NOMO-1 treated with dmso at 0.1 percent for 144 hours (cell line): Measurements from ENCODE around the gene LRRK1.

Experiments
- DNase-seq: peaks from one replicate; lab custom pipeline; 2025; ENCODE audit not compliant: unreplicated experiment; lab: John Stamatoyannopoulos, UW

Gene LRRK1

DNA sequence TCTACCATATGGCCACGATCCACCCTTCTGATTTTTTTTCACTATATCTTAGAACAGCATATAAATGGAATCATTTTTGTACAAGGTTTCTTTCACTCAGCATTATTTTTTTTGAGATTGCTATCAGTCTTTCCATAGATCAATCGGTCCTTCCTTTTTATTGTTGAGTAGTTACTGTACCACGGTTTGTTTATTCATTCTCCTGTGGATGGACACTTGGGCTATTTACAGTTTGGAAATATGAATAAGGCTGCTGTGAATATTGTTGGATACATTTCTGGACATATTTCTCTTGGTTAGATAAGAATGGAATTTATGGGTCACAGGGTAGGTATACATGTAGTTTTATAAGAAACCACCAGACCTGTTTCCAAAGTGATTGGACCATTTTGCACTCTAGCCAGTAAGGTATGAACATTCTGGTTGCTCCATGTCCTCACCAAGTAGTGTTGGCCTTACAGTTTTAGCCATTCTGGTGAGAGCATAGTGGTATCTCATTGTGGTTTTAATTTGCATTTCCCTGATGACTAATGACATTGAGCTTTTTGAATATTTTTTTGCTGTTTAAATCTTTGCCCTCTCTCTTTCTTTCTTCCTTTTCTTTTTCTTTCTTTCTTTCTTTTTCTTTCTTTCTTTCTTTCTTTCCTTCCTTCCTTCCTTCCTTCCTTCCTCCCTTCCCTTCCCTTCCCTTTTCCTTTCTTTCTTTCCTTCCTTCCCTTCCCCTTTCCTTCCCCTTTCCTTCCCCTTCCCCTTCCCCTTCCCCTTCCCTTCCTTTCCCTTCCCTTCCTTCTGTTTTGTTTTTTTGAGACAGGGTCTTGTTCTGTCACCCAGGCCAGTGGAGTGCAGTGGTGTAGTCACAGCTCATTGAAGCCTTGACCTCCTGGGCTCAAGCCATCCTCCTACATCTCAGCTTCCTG is 49.2 kb downstream of the LRRK1 start:
- DNase-seq, result no peak

- no peak for DNase-seq
Observed at GRCh38 chr15:100972975-100973350, 53.8 kb downstream of the LRRK1 start.

DNA sequence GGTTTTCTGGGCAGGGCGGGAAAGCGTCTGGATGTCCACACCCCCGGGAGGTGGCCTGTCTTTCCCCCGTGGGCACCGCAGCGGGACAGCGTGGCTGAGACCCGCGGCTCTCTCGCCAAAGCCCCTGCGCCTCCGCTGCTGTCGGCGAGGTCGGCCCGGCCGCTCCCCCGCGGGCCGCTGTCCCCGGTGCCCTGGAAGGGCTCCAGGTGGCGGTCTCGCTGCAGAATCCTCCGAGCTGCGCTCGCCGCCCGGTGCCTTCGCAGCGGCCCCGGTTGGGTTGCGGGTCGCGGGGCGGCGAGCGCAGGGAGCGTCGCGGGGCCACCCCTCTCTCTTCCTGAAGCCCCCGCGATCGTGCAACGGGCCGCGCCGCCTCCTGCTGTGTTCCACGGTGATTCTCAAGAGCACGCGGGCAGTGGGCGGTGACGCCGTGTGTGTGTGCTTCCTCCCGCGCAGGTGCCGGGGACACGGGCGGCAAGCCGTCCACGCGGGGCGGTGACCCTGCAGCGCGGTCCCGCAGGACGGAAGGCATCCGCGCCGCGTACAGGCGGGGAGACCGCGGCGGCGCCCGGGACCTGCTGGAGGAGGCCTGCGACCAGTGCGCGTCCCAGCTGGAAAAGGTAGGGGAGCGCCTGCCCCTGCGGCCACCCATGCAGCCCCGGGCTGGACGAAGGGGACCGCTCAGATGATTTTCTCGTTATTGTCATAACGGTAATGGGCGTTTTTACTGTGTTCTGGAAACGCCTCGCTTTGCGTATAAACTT is 54.4 kb downstream of the LRRK1 start:
- no peak for DNase-seq

DNA sequence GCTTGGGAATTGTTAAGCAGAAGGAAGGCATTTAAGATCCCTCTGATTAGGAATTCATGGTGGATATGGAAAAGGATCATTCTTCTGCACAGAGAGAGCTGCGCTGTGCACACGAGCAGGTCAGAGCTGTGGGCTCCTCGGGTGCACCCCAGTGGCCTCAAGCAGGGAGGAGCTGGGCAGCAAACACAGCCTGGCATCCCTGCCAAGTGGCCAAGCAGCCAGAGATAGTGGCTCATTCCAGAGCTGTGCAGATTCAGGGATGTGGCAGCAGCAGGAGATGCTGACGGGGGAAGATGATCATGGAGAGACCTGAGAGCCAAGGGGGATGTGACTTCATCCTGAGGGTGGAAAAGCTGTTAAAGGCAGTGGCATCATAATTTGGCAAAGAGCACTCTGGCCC is 55.9 kb downstream of the LRRK1 start:
- DNase-seq, result no peak

DNA sequence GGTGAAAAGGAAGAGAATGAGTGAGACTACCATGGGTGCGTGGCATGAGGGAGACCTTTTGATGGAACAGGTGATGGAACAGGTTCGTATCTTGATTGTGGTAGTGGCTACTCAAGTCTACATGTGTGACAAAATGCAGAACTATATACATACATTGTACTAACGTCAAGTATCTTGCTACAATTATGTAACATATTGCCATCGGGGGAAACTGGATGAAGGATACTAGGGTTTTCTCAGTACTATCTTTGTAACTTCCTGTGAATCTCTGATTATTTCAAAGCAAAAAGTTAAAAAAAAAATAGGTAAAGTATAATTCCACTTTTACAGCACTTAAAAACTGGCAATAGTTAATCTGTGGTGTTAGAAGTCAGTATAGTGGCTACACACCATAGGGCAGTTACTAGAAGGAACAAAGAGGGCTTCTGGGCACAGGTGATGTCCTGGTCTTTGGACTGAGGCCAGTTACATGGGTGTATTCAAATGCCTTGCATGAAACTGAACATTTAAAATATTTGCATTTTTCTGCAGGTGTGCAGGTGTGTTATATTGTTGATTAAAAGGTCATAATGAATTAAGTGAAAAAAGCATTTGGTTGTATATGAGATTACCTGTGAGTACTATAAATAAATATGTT is 61.4 kb downstream of the LRRK1 start:
- DNase-seq, result no peak

GRCh38 chr15:100981086-100981485 is 61.9 kb downstream of the LRRK1 start:
- DNase-seq, result no peak

DNA sequence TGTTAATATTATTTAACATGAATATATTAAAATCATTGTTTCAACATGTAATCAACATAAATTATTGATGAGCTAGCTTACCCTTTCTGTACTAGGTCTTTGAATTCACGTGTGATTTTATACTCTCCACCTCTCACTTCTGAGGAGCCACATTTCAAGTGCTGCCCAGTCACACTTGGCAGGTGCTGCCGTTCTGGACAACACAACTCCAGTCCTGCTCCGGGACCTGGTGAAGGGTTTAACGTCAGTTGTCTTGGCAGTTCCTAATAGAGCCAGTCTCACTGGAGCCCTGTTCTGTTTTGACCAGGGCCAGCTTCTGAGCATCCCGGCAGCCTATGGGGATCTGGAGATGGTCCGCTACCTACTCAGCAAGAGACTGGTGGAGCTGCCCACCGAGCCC is 64.1 kb downstream of the LRRK1 start:
- DNase-seq, result no peak

DNA sequence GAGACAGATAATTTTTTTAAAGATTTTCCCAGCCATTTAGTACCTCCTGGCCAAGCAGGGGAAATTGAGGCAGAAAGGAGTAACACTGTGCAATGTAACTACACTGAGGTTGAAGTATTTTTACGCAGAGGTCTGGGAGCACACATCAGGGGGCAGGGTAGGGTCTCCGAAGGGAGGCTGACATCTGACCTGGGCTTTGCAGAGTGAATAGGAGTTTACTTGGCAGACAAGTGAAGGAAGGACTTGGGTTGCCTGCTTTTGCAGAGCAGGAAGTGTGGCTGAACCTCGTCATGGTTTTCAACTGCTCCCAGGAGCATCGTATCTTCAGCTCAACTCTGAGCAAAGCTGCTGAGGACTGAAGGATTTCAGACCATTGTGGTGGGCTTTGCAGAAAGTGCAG is 66.2 kb downstream of the LRRK1 start:
- DNase-seq, result no peak

- DNase-seq, result no peak
Observed at GRCh38 chr15:100986158-100986896, 67.2 kb downstream of the LRRK1 start.

DNA sequence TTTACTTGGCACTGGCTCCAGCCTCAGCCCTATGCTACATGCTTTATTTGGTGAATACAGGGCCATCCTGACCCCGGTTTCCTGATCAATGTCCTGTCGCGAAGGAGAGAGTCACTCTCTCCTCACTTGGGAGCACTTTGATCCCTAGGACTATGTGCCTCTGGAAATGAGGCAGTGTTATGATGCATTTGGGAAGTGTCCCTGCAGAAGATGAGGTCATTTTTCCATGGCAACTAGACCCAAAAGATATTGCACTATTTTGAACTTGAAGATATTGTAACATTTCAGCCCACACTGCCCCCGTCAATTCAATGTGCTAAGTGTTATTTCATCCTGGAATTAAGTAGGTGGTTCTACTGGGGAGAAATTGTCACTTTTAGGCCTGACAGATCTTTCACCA is 68.0 kb downstream of the LRRK1 start:
- no peak for DNase-seq

DNA sequence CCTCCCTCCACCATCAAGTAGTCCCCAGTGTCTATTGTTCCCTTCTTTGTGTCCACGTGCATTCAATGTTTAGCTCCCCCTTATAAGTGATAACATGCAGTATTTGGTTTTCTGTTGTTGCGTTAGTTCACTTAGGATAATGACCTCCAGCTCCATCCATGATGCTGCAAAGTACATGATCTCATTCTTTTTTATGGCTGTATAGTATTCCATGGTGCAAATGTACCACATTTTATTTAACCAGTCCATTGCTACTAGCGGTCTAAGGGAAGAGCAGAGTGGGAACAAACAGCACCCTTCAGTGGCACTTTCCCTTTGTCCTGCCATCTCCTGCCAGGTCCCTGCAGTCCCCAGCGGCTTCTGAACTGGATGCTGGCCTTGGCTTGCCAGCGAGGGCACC is 69.1 kb downstream of the LRRK1 start:
- DNase-seq, result no peak

- DNase-seq, result no peak
Observed at GRCh38 chr15:100988857-100989256, 69.7 kb downstream of the LRRK1 start.

DNA sequence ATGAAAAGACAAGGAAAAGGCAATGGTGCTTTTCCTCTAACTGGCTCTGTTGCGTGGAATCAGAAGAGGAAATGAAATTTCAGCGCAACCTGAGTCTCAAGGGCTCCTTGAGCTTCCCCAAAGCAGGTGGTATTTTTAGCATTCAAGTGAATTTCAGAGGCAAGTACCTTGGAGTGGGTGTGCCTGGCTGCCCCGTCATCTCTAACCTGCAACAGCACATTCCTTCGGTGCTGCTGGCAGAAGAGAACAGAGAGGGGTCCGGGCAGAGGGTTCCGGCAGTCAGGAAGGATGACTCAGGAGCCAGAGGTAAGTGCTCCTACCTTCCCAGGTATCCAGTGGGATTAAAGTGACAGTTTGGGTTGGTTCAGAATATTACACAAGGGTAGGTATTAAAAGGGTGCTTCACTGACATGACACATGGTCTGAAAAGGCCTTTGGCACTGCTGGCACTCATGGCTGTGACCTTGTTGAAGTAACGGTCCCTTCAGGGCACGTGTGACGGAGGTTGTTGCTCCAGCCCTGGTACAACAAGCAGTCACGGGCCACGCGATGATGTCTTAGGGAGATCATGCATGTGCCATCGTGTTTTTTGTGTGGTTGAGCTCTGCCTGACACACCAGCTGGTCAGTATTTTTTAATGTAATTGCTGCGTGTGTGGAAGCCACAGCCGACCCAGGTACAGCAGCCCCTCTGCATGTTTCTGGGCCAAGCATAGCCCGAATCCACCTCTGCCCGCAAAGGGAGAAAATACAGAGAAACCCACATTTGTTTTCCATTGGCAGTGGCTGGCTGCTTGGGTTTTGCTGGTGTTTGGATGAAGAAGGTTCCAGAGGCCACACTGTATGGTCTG is 75.7 kb downstream of the LRRK1 start:
- no peak for DNase-seq

DNA sequence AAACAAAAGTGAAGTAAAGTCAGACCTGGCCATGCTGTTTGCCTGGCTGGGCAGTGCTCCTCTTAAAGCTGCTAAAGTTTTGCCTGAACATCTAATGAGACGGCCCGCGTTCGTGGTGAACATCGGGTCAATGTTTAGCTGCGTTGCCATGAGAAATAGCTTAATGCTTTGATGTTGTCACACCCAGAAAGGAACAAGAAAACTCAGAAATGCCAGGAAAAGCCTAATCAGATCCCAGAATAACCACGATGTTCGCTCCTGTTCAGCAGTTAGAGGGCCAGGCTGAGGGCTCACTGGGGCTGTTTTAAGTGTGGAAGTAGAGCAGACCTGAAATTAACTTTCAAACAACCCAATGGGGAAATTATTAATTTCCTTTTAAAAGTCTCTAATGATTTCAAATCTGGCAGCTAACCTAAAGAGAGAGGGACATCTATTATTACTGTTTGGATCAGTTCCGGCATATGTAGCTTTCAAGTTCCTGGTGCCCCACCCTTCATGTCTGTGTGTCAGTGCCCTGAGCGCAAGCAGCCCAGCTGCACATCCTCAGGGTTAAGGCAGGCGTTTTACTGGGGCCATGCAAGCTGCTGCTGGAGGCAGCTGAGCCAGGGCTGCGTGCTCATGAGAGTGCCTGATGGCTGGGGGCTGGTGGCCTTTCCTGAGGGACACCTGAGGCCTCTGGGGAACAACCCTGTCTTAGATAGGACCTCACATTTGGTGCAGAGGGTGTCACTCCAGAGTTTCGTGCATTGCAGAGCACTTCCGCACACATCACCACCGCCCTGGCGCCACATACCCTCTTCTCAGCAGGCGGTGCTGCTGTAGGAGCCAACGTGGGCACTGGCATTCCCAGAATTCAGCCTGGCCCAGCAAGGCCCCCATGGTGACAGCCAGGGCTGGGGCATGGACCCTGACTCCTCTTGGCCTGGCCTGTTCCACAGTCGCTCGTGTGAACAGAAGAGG is 76.6 kb downstream of the LRRK1 start:
- DNase-seq, result no peak

- no peak for DNase-seq
Observed at GRCh38 chr15:100997442-100997841, 78.3 kb downstream of the LRRK1 start.

DNA sequence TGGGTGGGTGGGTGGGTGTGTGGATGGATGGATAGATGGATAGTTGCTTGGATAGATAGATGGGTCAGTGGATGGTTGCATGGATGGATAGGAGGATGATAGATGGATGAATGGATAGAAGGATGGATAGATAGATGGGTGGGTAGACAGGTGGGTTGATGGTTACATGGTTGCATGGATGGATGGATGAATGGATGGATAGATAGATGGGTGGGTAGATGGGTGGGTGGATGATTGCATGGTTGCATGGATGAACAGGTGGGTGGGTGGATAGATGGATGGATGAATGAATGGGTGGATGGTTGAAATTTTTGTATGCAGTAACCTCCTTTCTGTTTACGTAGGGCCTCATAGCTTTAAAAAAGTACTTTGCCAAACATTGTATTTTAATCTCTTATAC is 79.5 kb downstream of the LRRK1 start:
- DNase-seq, result no peak

- DNase-seq, result no peak
Observed at GRCh38 chr15:100999369-100999768, 80.2 kb downstream of the LRRK1 start.

- no peak for DNase-seq
Observed at GRCh38 chr15:101000271-101000681, 81.1 kb downstream of the LRRK1 start.

DNA sequence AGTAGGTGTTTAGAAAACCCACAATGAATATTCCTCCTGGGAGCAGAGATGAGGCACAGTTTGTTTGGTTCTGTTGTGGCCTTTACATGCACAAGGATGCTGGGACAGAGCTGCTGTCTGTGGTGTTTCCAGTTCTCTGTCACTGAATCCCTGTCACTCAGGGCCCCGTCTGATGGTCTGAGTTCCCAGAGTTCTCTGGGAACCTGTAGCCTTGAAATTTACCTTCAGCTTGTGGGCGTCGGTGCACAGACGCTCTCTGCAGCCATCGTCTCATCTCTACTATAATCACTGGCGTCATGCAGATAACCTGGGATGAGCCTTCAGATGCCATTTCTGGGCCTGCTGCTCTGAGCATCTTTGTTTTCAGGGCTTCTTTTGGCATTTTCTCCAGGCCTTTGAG is 81.9 kb downstream of the LRRK1 start:
- DNase-seq, result no peak
